Fibroblast of peridontal ligament (primary cell): ENCODE data around the gene CBFA2T2.
"Not testable (repeated sequence)": the region's sequence is repeated elsewhere in the genome, so short reads cannot be mapped to it uniquely, and the experiment has no call there.

ENCODE experiments used
- DNase-seq: peaks from one replicate; pipeline ENCODE4 v3.0.0-alpha.2; 2010; ENCODE audit errors: extremely low read depth

CBFA2T2 gene

GRCh38 chr20:33506576-33506975 lies 16.7 kb downstream of the CBFA2T2 start:
- peak; percentile 45 for DNase-seq

DNA sequence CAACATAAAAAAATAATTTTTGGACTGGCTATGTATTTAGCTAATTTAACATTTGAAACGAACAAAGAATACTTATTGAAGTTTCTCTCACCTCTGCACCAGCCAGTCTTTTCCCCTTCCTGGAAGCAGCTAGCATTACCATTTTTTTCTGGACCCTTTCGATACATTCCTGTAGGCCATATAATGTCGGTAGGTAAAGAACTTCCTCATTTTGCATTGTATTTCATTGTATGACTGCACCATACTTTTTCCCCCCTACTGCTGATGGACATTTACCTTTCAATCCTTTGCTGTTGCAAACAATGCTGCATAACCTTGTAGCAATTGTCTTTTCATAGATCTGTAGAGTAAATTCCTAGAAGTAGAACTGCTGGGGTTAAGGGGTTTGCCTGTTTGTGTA lies 17.6 kb downstream of the CBFA2T2 start:
- no peak for DNase-seq

DNA sequence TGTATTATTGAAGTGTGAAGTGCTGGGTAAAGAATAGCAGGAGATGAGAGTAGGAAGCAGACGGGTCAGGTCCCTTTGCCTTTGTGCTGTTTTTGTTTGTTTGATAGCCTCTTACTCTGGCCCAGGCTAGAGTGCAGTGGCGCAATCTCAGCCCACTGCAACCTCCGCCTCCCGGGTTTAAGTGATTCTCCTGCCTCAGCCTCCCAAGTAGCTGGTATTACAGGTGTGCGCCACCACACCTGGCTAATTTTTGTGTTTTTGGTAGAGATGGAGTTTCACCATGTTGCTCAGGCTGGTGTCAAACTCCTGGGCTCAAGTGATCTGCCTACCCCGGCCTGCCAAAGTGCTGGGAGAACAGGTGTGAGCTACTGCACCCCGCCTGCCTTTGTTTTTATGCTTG lies 18.1 kb downstream of the CBFA2T2 start:
- not testable (repeated sequence) for DNase-seq

DNA sequence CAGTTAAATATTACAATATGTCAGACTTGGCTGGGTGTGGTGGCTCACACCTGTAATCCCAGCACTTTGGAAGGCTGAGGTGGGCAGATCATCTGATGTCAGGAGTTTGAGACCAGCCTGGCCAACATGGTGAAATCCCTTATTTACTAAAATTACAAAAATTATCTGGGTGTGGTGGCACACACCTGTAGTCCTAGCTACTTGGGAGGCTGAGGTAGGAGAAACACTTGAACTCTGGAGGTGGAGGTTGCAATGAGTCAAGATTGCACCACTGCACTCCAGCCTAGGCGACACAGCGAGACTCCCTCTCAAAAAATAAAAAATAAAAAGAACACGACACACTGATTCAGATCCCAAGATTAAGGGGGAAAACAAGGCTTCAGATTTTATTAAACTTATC lies 19.2 kb downstream of the CBFA2T2 start:
- not testable (repeated sequence) for DNase-seq

DNA sequence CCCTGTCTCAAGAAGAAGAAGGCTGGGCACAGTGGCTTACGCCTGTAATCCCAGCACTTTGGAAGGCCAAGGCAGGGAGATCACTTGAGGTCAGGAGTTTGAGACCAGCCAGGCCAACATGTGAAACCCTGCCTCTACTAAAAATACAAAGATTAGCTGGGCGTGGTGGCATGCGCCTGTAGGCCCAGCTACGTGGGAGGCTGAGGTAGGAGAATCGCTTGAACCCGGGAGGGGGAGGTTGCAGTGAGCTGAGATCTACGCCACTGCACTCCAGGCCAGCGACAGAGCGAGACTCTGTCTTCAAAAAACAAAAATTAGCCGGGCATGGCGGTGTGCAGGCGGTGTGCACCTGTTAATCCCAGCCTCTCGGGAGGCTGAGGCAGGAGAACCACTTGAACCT lies 22.0 kb downstream of the CBFA2T2 start:
- not testable (repeated sequence) for DNase-seq

DNA sequence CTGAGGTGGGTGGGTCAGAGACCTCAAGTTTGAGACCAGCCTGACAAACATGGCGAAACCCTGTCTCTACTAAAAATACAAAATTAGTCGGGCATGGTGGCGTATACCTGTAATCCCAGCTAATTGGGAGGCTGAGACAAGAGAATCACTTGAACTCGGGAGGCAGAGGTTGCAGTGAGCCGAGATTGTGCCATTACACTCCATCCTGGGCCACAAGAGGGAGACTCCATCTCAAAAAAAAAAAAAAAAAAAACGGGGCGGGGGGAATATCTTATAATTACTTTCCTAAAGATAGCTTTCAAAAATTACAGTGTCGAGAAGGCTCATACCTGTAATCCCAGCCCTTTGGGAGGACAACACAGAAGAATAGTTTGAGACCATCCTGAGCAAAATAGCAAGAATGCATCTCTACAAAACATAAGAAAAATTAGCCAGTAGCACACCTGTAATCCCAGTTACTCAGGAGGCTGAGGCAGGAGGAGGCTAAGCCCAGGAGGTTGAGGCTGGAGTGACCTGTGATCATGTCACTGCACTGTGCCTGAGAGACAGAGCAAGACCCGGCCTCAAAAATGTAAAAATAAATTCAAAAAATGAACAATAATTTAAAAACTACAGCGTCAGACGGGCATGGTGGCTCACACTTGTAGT lies 25.8 kb downstream of the CBFA2T2 start:
- no peak for DNase-seq

GRCh38 chr20:33516882-33517281 lies 27.0 kb downstream of the CBFA2T2 start:
- peak; percentile 33 for DNase-seq

DNA sequence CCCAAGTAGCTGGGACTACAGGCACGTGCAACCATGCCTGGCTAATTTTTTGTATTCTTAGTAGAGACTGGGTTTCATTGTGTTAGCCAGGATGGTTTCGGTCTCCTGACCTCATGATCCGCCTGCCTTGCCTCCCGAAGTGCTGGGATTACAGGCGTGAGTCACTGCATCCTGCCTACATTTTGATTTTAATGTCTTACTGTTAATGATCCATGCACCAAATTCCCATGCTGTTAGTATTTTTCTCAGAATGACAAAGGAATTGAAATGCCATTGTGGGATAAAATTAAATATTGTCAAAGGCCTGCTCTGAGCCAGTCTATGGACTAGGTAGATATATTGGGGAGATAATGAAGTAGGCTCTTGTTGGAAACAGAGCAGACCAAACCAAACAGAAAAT lies 28.2 kb downstream of the CBFA2T2 start:
- DNase-seq: peak; percentile 58

DNA sequence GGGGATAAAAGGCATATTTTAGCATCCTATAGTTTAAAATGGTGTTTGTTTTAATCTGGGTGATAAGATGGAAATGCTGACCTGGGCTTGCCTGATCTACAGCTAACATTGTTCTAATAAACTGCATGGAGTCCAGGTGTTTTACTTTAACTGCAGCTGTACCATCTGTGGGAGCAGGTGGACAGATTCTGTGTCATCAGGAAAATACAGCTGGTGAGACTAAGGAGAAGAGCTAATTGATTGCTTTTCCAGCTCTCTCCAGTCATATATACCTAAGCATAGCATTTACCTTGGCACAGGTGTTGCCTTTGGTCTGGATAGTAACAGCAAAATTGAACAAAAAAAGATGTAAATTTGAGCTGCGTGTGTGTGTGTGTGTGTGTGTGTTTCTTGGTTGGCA lies 31.6 kb downstream of the CBFA2T2 start:
- no peak for DNase-seq

- no peak for DNase-seq
These were observed 32.4 kb downstream of the CBFA2T2 start for GRCh38 chr20:33522256-33522820.

DNA sequence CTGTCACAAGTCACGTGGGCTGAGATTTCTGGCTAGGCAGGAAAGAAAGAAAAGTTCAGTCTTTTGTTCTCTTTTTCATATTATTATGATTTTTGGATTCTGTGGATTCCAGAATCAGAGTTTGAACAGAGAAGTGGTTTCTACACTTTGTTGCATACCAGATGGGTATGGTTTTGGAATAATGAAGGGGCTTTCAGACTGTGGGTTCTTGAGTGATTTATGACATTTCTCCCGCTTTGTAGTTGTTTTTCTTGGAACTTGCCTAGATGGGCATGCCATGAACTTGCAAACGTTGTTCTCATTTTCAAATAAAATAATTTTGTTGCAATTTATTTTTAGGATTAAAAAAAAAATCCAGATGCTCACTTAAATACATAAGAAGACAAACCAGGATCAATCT lies 34.4 kb downstream of the CBFA2T2 start:
- no peak for DNase-seq

GRCh38 chr20:33526769-33527168 lies 36.9 kb downstream of the CBFA2T2 start:
- DNase-seq: no peak

- peak; percentile 73 for DNase-seq
These were observed 41.4 kb downstream of the CBFA2T2 start for GRCh38 chr20:33531047-33531877.

GRCh38 chr20:33531885-33532284 lies 42.0 kb downstream of the CBFA2T2 start:
- DNase-seq: no peak

- DNase-seq: peak; percentile 26
These were observed 43.0 kb downstream of the CBFA2T2 start for GRCh38 chr20:33532753-33533459.

GRCh38 chr20:33535717-33536116 lies 45.8 kb downstream of the CBFA2T2 start:
- not testable (repeated sequence) for DNase-seq

GRCh38 chr20:33537608-33538007 lies 47.7 kb downstream of the CBFA2T2 start:
- no peak for DNase-seq

- peak; percentile 56 for DNase-seq
These were observed 49.2 kb downstream of the CBFA2T2 start for GRCh38 chr20:33539129-33539528.

GRCh38 chr20:33540427-33540826 lies 50.5 kb downstream of the CBFA2T2 start:
- DNase-seq: no peak

- DNase-seq: no peak
These were observed 51.2 kb downstream of the CBFA2T2 start for GRCh38 chr20:33541074-33541473.

- DNase-seq: no peak
These were observed 51.9 kb downstream of the CBFA2T2 start for GRCh38 chr20:33541797-33542196.

DNA sequence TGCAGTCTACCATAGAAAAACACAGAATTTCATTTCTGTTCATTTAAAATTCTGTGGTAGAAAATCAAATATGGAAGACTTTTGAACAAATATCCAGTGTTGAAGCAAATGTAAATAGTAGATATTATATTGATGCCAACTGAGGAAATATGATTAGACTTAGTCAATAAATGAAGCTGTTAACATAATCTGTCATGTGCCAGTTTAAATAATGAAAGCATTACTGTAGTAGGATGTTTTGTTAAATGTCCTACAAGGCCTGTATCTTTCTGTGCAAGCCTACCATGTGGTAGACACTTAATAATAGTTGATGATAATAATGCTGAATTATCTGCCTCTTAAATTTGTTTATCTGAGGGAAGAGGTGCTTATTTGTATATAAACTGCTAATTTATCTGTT lies 55.9 kb downstream of the CBFA2T2 start:
- no peak for DNase-seq
